HL-60 (cell line): Measurements from ENCODE around the gene S1PR2.

Experiments
- DNase-seq, 2 experiments: peaks; one replicate each; pipeline ENCODE4 v3.0.0-alpha.2; 2010 to 2020; ENCODE audit warnings: low read depth in 1 of 2, low spot score in 1 of 2
- H3K27ac ChIP-seq: fragments of 250-450 bp; sonication (Bioruptor Pico); replicated peaks from 2 replicates; pipeline ENCODE4 v1.5.1; 2020; ENCODE audit warnings: mild to moderate bottlenecking, moderate library complexity
- H3K27me3 ChIP-seq: fragments of 250-450 bp; sonication (Bioruptor Pico); 2 replicates; pipeline ENCODE4 v1.5.1; 2021; ENCODE audit warnings: mild to moderate bottlenecking, moderate library complexity; ENCODE audit not compliant: insufficient read depth, poor library complexity, severe bottlenecking
- H3K4me3 ChIP-seq: replicated peaks from 2 replicates; pipeline ENCODE4 v1.5.1; 2011; ENCODE audit warnings: mild to moderate bottlenecking, control low read depth, low read length; ENCODE audit not compliant: insufficient read depth
- CTCF ChIP-seq: IDR thresholded peaks from one replicate; pipeline ENCODE4 v1.5.1; 2011; ENCODE audit warnings: low read length, control low read depth, inconsistent platforms; ENCODE audit not compliant: insufficient read depth
- GABPA ChIP-seq: IDR thresholded peaks from 2 replicates; pipeline ENCODE4 v1.6.1; 2012; ENCODE audit warnings: low read depth
- POLR2AphosphoS5 ChIP-seq: IDR thresholded peaks from 2 replicates; pipeline ENCODE4 v1.6.1; 2012; ENCODE audit warnings: low read depth
- SPI1 ChIP-seq: IDR thresholded peaks from 2 replicates; pipeline ENCODE4 v1.6.1; 2012; ENCODE audit warnings: low read depth, mild to moderate bottlenecking, borderline replicate concordance
- TF ChIP-seq, protein P1 (sequence below): IDR thresholded peaks from 2 replicates; pipeline ENCODE4 v1.6.1; 2012; ENCODE audit warnings: low read depth; ENCODE audit not compliant: insufficient replicate concordance

The S1PR2 gene

DNA sequence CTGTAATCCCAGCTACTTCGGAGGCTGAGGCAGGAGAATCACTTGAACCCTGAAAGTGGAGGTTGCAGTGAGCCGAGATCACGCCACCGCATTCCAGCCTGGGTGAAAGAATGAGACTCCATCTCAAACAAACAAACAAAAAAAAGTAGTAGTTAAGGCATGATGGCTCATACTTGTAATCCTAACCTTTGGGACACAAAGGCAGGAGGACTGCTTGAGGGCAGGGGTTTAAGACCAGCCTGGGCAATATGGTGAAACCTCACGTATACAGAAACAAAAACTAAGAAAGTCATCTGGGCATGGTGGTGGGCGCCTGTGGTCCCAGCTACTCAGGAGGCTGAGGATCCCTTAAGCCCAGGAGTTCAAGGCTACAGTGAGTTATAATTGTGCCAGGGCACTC, 38.2 kb downstream of the S1PR2 start:
- Histone ChIP-seq H3K27ac (peak overlapping the region; percentile 99; the same call in 1 of the 2 replicates), H3K4me3 (peak overlapping the region; percentile 95; the same call in 1 of the 2 replicates)
- TF ChIP-seq, protein P1, sequence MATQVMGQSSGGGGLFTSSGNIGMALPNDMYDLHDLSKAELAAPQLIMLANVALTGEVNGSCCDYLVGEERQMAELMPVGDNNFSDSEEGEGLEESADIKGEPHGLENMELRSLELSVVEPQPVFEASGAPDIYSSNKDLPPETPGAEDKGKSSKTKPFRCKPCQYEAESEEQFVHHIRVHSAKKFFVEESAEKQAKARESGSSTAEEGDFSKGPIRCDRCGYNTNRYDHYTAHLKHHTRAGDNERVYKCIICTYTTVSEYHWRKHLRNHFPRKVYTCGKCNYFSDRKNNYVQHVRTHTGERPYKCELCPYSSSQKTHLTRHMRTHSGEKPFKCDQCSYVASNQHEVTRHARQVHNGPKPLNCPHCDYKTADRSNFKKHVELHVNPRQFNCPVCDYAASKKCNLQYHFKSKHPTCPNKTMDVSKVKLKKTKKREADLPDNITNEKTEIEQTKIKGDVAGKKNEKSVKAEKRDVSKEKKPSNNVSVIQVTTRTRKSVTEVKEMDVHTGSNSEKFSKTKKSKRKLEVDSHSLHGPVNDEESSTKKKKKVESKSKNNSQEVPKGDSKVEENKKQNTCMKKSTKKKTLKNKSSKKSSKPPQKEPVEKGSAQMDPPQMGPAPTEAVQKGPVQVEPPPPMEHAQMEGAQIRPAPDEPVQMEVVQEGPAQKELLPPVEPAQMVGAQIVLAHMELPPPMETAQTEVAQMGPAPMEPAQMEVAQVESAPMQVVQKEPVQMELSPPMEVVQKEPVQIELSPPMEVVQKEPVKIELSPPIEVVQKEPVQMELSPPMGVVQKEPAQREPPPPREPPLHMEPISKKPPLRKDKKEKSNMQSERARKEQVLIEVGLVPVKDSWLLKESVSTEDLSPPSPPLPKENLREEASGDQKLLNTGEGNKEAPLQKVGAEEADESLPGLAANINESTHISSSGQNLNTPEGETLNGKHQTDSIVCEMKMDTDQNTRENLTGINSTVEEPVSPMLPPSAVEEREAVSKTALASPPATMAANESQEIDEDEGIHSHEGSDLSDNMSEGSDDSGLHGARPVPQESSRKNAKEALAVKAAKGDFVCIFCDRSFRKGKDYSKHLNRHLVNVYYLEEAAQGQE: no peak
- no peak for TF ChIP-seq POLR2AphosphoS5
- no peak for TF ChIP-seq GABPA
- TF ChIP-seq CTCF: no peak
- TF ChIP-seq SPI1: no peak

DNA sequence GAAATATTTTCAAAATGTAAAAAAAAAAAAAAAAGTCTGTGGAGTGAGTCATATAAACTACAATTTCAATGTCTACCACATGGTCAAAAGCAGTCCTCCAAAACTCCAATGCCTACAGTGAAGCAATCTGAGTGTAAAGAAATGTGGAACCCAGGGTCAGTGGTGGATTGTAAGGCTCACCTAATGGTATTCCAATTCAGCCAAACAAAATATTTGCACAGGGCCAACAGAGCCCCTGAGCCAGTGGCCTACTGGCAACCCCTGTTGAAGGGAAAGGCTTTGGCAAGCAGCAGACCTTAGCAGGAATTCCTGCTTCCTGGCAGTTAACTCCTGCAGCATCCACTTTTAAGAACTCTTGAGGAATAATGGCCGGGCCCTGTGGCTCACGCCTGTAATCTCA, 39.8 kb downstream of the S1PR2 start:
- TF ChIP-seq CTCF: no peak
- no peak for TF ChIP-seq SPI1
- no peak for TF ChIP-seq GABPA
- TF ChIP-seq, protein P1: no peak
- no peak for TF ChIP-seq POLR2AphosphoS5
- Histone ChIP-seq H3K27me3 (no peaks in the 10 kb centered on the region), H3K27ac (no peak overlapping the region), H3K4me3 (no peak overlapping the region)
- no peak for DNase-seq

More for the DNA sequence above, 38.2 kb downstream of the S1PR2 start:
- H3K27me3 ChIP-seq: no peaks in the 10 kb centered on the region
- DNase-seq: no peak

GRCh38 chr19:10190026-10190425, 41.1 kb downstream of the S1PR2 start:
- TF ChIP-seq SPI1 (no peak), GABPA (no peak)
- TF ChIP-seq, protein P1: no peak
- Histone ChIP-seq H3K27ac (no peak overlapping the region), H3K27me3 (no peaks in the 10 kb centered on the region), H3K4me3 (no peak overlapping the region)
- DNase-seq: peak in 1 of 2 experiments; percentile 70

- no peak overlapping the region for H3K27ac ChIP-seq
These were observed 41.5 kb downstream of the S1PR2 start for GRCh38 chr19:10189616-10190015.

More at GRCh38 chr19:10189616-10190015, 41.5 kb downstream of the S1PR2 start:
- DNase-seq: no peak
- H3K4me3 ChIP-seq: no peak overlapping the region
- TF ChIP-seq POLR2AphosphoS5 (no peak), CTCF (no peak), SPI1 (no peak), GABPA (no peak)
- TF ChIP-seq, protein P1: no peak
- H3K27me3 ChIP-seq: no peaks in the 10 kb centered on the region
